LoVo (cell line): ENCODE measurements around the gene SLC24A4.
"Not testable (repeated sequence)": the region's sequence is repeated elsewhere in the genome, so short reads cannot be mapped to it uniquely, and the experiment has no call there.

ENCODE experiments used
- DNase-seq: peaks from one replicate; pipeline ENCODE4 v3.0.0-alpha.2; 2016; ENCODE audit warnings: low spot score

SLC24A4 gene

DNA sequence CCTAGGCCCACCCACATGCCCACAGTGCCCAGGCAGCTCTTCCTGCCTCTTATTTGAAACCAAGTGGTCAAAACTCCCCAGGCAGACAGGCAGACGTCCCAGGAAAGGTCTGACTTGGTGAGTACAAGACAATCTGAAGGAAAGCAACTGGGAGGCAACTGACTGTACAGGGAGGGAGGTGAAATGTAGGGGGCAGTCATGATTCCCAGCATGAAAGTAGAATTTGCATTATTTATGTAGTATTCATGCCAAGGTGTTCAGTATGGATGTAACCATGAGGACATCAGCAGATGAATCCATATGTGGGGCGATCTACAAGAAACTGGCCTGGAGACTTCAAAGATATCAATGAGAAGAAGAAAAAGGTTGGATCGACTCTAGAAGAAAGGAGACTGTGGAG lies 46.1 kb downstream of the SLC24A4 start:
- DNase-seq = no peak

DNA sequence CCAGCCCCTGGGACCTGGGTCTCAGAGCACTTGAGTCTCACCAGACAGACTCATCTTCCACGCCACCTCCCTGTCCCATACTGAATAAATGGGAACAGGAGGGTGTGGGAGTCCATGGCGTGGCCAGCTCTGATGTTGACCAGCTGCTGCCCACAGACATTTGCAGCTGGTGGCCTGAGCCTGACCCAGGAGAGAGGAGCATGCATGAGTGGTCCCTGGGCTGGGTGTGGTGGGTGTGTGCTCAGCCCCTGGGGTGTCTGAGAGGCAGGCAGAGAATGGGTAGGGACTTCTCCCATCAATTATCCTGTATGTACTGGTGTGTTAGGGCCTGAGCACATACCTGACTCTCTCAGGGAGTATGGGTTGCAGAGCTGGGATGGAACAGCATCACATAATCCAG lies 49.3 kb downstream of the SLC24A4 start:
- no peak for DNase-seq

DNA sequence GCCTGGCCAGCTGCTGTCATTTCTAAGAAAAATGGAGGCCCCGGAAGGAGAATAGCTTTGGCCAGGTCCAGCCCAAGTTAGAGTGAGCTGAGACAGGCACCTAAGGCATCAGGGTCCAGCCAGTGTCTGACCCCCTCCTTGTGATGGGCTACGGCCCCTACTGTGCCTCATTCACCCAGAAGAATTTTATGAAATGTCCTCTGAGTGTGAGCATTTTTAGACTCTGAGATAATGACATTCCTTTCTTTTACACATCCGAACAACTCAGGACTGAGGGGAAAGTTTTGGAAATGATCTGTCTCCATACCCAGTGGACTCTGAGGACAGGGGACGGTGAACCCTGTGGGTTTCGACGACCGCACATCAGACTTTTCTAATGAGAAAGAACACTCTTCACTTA lies 50.4 kb downstream of the SLC24A4 start:
- no peak for DNase-seq

DNA sequence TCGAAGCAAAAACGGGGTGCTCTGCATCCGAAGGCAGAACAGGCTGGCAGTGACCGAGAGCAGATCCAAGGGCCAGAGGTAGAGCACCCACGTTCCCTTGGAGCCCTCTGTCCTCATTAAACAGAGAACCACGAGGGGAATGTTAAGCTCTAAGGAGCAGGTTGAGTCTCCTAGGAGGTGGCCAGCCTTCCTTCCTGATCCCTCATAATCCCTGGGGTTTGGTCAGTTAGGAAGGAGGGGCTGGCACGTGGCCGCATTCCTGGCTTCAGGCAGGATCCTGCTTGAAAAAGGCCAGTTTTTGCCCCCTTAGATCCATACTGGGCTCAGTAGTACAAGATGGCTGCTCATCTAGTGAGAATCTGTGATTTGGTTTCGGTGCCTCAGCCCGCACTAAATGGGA lies 57.2 kb downstream of the SLC24A4 start:
- DNase-seq = no peak

DNA sequence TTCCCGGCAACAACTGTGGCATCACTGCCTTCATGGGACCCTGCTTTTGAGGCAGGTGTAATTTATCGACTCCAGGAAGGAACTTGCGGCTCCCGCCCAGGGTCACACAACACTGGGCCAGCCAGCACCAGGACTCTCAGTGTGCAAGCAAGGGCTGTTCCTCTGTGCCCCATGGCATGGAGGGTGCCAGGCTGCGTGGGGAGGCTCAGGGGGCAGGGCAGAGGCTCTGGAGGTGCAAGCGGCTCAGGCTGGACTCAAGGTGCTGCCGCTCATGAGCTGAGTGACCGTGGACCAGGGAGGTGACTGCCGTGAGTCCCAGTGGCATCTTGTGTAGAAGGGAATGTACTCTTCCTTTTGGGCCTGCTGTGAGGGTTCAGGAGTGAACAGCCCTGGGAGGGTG lies 57.6 kb downstream of the SLC24A4 start:
- no peak for DNase-seq

DNA sequence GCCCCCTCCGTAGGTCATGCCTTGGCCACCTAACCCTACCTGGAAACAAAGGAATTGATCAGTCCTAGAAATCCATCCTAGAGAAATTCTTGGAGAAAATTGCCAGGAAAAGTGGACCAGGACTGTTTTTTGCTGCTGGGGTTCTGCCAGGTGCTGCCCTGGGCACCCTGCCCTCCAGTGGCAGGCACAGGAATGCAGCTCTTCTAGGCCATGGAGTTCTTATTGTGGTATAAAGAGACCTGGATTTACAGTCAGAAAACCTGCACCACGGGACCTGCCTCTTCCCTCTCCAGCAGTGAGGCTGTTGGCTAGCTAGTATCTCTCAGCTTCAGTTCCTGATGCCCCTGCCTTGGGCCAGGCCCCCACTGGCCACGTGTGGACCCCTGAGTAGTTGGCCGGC lies 59.7 kb downstream of the SLC24A4 start:
- DNase-seq = no peak

DNA sequence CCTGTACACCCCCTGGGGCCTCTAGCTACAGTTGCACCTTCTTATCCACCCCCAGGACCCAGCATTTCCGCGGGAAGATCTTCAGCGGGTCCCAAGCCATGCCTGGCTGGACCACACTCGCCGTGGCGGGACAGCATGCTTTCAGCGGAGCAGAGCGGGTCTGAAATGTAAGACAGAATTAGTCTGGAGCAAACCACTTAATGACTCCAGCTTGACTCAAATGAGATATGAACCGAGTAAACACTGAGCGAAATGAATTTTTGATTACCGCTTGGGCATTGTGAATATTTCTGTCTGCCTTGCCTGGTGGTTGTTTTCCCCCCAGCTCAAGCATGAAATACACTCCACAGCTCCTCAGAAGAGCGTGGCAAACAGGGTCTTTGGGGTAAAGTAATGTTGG lies 60.8 kb downstream of the SLC24A4 start:
- DNase-seq = no peak

DNA sequence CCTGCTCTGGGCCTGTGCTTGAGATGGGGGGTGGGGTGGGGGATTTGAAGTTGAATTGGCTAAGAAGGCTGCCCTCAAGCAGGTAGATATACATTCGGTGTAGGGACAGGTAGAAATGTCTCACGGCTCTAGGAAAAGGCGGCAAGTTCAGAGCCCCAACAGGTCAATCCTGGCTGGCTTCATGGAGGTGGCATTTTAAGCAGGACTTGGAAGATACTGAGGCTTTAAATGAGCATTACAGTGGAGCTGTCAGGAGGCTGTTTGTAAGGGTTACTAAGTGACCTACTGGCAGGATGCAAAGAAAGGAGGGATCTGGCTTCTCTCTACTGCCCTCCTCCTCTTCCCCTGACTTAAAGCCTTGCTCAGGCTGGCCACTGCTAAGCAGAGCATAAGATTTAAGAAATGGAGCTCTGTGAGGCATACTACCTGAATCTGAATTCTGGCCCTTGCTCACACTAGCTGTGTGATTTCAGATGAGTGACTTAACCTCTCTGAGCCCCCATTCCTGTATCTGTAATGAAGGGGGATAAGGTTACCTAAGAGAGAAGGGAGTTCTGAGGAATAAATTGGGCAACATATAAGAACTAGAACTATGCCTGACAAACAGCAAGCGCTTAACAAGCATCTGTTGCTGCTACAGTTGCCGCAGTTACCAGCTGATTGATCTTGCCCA lies 61.6 kb downstream of the SLC24A4 start:
- no peak for DNase-seq

DNA sequence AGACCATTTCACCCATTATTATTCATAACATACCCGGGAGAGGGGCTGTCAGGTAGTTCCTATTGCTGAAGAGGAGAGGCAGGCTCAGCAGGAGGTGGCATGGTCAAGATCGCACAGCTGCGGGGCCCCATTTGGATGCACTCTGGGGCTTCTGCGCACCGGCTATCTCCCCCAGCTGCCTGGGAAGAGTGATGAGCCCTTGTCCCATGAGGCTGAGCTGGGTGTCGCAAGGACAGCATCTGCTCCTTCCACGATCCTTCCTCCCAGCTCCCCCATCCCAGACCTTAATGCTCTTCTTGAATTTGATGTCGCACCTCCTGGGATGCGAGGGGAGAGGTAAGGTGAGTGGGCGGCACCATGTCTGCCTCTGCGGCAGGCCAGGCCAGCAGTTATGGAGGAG lies 62.6 kb downstream of the SLC24A4 start:
- DNase-seq = no peak

DNA sequence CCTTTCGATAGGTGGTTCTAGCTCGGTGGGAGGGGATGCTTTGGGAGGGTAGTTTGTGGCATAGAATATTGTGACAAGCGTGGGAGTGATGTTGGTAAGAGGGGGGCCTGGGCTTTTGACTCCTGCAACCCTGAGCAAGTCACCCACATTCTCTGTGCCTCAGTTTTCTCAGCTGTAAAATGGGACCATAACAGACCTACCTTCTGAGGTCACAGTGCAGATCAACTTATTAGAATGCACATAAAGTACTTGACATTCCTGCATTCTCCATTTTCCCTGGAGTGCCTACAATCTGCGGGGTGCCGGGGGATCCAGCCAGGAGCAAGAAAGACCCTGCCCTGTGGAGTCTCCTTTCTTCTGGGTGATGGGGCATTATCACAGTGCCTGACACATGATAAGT lies 63.2 kb downstream of the SLC24A4 start:
- no peak for DNase-seq

DNA sequence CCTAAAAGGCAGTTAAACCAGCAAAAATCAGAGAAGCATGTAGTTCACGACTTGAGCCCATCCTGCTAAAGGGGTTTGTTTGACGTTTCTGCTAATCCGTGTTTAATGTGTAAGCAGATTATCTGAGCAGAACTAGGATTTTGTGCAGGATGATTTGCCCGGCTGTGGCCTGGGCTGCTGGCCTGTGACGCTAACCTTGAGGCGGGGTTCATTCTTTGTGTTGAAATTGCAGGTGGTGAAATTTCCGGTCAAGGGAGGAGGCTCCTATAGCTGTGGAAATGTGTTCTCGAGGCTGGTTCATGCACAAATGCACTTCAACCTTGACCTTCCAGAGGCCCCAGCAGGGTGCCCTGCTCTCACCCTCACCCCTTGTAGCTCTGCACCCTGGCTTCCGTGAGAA lies 63.7 kb downstream of the SLC24A4 start:
- no peak for DNase-seq

DNA sequence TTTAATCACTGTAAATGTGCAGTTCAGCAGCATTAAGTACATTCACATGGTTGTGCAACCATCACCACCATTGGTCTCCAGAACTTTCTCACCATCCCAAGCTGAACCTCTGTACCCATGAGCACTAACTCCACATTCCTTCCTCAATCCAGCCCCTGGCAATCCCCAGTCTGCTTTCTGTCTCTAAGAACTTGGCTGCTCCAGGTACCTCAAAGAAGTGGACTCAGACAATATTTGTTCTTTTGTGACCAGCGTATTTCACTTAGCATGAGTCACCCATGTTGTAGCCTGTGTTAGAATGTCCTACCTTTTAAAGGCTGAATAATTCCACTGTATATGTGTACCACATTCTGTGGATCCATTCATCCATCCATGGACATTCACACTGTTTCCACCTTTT lies 64.6 kb downstream of the SLC24A4 start:
- no peak for DNase-seq

DNA sequence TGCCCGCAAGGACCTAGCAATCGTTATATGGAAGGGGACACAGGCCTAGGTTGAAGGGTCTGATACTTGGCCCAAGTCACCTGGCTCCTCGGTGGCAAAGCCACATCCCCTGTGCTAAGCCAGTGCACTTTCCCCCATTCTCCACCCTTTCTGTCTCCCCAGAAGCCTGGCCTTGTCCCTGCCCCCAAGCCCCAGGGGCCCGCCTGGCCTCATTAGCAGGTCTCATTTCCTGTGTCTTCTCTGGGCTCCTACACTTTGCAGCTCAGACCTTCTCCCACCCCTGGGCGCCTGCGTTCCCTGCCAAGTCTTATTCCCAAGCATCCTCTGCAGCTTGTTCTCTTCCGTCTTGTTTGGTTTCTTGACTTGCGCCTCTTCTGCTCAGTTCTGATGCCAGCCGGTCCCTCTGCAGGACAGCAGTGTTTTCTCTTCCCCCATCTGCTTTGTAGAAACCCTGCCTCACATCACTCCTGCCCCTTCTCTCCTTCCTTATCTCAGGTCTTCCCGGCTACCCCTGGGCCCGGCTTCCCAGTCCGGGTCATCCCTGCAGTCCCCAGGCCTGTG lies 66.7 kb downstream of the SLC24A4 start:
- no peak for DNase-seq

DNA sequence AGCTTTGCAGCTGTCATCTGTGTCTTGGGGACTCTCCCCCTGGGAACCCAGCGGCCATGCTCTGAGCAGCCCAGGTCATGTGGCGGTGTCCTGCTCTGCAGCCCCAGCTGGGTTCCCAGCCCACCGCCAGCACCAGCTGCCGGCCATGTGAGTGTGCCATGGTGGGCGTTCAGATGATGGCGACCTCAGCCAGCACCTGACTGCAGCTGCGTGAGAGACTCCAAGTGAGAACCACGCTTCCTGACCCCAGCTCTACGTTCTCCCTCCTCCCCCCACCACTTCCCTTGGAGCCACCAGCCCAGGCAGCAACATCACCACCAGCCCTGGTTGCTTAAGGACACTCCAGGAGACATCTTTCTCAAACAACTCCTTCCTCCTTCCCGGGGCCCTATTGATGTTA lies 68.8 kb downstream of the SLC24A4 start:
- DNase-seq = no peak

DNA sequence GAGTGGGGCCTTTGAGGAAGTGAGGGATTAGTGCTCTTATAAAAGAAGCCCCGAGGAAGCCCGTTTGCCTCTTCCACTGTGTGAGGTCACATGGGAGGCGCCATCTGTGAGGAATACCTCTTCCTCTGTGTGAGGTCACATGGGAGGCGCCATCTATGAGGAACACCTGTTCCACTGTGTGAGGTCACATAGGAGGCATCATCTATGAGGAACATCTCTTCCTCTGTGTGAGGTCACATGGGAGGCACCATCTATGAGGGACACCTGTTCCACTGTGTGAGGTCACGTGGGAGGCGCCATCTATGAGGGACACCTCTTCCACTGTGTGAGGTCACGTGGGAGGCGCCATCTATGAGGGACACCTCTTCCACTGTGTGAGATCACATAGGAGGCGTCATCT lies 69.7 kb downstream of the SLC24A4 start:
- DNase-seq = no peak

DNA sequence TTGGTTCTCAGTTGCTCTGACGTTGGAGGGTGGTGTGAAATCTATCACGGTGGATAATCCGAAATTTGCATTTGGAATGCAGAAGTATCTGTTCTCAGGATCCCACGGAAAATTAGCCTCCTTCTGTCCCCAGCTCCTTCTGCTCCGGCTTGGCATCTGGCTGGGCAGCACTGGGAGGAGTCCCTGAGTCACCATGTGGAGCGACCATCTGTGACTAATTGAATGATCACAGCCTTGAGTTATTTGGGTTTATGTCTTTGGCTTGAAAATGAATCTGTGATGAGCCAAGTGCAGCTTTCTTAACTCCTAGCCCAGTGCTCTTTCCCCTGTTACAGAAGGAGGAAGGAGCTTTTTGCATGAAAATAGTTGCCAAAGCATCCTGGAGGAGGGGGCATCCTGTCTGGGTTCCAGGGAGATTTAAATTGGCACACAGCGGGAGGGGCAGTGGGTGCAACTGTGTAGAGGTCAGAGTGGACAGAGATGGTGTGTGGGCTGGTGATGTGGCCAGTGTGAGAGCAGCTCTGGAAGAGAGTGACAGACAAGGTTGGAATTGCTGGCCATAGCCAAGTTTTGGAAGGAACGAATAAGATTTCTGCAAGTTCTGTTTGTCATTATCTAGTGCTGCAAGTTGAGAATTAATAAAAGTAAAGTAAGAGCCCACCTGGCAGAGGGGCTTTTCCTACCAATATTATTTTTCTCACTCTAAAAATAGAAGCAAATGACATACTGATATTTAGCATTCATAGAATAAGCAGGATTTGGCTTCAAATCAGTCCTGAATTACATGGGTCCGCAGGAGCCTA lies 74.4 kb downstream of the SLC24A4 start:
- peak; percentile 52 for DNase-seq

DNA sequence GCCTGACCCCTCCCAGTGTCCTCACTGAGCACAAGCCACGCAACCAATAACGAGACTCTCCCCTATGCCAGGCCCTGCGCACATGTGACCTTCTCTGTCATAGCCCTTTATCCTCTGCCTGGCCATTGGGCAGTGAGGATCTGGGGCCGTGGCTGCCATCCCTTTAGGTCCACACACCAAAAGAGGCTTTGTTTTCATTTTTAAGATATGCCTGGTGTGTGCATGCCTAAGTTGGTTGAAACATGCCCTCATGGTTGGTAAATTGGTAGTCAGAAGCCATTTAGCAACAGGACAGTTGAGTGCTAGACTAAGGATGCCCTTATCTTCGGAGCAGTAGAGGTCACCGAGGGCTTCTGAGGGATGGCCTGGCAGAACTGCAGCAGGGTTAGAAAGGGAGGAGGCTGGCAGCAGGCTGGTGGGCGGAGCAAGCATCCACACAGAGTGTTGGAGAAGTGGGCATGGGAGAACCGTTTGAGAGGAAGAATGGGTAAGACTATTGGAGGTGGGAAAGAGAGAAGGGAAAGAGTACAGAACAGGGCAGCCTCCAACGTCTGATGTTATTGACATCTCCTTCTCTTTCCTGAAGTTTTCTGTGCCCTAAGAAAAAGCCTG lies 75.1 kb downstream of the SLC24A4 start:
- no peak for DNase-seq

DNA sequence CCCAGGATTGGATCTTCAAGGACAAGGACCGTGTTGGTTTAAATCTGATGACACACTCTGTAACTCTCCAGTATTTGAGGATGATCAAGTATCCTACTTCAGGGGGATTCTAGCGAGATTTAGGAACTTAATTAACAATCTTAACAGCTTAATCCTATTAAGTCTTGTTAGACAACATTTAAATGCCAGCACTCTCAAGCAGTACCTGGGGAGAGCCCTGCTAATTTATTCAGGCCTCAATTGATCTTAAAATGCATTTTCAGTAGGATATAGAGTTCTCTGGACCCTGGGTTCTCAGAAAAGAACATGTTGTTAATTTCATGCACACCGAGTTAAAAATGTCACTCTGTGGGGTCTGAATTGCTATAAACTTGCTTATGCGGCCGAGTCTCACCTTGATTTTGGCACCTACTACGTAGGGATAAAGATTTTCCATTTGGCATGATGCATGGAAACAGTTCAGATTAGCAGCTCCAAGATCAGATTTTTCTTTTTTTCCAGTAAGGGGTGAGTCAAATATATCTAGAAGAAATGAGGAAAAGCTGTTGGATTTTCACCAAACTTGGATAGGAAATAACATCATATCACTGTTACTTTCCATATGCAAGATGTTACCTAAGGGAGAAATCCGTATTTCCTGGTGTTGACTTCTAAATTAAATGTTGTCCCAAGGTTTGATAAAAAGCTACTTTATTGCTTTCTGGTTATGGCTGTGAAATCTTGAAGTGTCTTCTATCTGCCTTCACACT lies 76.1 kb downstream of the SLC24A4 start:
- no peak for DNase-seq

DNA sequence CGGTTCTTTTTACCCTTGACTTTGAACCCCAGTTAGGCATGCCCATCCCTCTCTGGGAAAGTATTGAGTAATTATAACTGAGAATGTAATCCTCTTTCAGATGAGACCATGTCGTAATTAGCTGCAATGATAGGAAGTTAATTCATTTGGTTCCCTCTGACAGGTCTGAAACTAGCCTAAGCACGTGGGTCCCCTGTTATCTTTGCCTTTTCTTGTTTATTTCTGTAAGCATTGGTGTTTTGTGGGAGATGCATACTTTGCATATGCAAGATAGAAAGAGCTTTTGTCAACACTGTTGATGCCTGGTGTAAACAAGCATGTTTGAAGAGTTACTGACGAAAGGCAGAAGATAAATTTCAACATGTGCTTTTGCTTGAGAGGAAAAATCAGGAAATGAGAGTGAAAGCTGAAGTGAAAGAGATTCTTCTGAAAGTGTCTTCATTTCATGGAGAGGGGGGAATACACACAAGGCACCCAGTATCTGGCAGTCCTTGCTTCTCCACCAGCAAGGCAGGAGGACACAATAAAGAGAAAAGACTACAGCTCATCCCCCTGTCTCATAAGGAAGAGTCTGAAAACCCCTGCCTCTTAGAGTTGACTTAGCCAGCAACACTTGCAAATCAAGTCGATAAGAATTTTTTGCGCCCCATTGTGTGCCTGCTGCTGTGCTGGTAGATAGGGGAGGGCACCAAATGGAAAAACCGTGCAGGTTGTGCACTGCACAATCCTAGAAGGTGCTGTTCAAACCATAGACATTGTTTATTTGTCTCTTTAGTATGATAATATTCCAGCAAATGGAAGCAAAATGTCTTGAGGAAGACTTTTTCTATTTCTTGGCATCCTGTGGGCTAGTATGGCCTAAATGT lies 77.8 kb downstream of the SLC24A4 start:
- DNase-seq = no peak

DNA sequence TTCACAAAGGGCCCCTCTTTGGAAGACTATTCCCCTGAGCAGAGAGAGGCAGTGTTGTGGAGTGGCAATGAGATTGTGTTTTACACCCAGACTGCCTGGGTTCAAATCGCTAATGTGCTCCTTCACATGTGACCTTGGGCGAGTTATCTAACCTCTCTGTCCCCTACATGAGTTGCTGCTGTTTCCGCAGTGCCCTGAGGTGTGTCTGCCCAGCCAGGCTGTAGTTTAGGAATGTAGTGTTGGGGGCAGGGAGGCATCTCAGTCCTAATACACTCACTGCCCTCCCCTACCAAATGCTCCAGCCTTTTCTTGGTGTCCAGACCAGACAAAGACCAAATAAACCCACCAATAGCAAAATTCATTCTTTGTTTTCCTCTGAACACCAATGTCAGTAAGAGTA lies 78.6 kb downstream of the SLC24A4 start:
- no peak for DNase-seq

DNA sequence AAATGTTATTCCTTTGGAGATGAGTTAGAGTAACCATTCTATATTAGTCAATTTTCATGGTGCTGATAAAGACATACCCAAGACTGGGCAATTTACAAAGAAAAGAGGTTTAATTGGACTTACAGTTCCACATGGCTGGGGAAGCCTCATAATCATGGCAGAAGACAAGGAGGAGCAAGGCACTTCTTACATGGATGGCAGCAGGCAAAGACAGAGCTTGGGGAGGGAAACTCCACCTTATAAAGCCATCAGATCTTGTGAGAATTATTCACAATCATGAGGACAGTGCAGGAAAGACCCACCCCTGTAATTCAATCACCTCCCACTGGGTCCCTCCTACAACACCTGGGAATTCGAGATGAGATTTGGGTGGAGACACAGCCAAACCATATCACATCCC lies 79.5 kb downstream of the SLC24A4 start:
- not testable (repeated sequence) for DNase-seq
